T-helper 22 cell (primary cell): ENCODE results near the gene SUCLG2.
"Not testable (repeated sequence)": the region's sequence is repeated elsewhere in the genome, so short reads cannot be mapped to it uniquely, and the experiment has no call there.

ENCODE experiments used
- DNase-seq: peaks from one replicate; pipeline ENCODE4 v3.0.0-alpha.2; 2020; ENCODE audit warnings: low read depth

Gene SUCLG2

GRCh38 chr3:67609709-67610108, 44.7 kb downstream of the SUCLG2 start:
- no peak for DNase-seq

DNA sequence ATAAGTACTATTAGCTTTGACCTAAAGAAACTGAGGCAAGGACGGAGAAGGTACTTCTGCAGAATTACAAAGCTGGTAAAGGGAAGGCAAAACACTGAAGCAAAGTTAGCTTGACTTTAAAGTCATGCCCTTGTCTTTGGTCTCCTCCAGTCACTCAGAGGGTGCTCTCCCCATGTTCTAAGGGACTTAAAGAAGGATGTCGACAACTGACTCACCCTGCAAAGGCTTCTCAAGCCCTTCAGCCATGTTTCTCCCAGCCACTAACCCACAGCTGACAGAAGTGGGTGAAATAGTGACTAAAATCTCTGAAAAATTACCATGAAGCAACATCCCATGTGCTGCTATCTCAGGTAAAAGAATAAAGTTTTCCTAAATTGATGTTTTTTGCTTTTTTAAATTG, 46.4 kb downstream of the SUCLG2 start:
- no peak for DNase-seq

GRCh38 chr3:67605377-67605776, 49.0 kb downstream of the SUCLG2 start:
- no peak for DNase-seq

DNA sequence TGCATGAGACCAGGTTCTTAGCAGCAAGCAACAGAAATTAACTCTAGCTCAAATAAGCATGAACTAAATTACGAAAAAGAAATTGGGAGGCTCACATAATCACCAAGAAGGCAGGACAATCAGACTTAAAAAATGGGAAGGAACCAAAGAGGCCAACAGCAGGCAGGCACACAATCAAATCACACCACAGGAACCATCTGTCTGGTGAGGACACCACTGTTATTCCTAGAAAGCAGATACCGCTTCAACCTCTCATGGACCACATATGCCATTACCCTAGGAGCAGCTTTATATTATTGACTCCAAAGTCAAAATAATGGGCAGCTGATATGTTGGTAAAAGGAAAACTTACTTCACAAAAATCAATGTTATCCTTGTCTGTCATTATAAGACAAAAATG, 51.6 kb downstream of the SUCLG2 start:
- DNase-seq, result no peak

DNA sequence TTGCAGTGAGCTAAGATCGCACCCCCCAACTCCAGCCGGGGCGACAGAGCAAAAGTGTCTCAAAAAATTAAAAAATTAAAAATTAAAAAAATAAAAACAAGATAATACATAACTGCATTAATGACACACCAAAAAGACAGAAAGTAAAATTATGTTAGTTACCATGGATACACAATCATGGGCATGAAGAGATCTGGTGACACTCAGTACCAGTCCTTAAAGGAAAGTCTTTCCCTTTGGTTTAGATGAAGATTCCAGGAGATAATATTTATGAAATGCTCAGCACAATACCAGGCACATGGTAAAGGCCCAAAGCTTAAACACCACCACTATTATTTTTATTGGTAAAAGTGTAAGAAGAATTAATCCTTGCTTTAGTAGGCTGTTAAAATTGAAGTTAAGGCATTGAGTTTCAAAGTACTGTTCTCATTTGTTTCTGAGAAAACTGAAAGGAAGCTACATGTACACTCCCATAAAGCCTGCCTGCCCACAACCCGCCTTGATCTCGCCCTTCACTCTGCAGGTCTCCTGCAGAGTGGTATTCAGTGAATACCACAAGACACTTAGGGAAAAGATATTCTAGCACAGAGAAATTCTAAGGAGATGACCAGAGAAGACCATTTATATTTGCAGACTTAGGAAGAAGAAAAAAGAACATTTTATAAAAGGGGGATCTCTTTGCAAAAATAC, 52.3 kb downstream of the SUCLG2 start:
- DNase-seq, result no peak

DNA sequence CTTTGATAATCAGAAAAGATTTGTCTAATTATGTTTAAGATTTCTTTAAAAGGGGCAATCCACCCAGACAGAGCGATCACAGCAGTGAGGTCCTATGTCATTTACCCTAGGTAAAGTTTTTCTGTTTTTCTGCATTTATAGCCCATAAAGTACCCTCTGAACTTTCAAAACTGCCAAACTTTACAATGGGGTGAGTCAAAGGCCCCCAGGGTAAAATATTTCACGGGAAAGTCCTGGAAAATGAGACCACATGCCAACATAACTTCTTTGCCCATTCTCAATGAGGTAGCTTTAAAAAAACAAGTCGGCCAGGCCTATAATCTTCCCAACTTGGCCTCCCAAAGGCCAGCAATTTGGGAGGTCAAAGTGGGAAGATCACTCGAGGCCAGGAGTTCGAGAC, 53.0 kb downstream of the SUCLG2 start:
- DNase-seq, result no peak

DNA sequence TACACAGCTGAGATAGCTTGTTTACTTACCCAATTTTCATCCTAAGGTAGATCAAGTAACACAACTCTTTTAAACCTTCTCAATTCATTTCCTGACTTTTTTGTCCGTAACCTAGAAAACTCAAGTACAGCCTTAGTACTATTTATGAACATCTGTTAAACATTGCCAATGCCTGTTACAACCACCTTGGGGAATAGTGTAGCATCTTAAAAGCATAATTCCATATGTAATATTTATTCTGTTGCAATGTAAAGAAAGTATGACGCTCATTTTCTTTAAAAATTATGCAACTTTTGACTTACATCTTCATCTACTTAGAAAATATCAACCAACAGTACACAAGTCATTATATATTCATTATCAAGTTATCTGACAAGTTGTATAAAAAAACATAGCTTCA, 54.6 kb downstream of the SUCLG2 start:
- no peak for DNase-seq

DNA sequence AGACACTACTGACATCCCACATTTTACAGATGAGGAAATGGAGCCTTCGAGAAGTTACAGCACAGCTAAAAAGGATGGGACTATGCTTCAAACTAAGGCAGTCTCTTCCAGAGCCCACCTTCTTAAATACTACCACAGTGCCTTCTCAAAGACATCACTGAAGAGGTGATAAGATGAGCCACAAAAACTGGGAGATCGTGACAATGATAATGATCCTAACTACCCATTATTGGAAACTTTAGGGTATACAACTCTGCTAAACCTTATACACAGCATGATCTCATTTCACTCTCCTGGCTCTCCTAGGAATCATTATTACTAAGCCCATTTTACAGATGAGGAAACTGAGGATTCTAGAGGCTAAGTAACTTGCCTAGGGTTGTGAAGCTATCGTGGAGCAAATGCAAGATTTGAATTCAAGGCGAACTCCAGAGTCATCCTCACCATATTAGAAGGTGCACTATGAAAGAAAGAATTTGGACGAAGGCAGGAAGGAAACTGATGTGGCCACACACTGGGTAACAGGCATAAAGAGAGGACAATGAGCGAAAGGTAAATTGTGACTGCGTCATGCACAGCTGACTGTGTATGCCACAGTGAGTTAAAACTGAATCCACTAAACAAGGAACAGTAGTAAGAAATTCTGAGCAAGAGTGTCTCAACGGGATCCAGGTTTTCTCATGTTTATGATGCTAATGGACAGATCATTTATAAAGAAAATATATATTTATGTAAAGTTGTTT, 55.4 kb downstream of the SUCLG2 start:
- no peak for DNase-seq

GRCh38 chr3:67595424-67595823, 59.0 kb downstream of the SUCLG2 start:
- DNase-seq, result no peak

DNA sequence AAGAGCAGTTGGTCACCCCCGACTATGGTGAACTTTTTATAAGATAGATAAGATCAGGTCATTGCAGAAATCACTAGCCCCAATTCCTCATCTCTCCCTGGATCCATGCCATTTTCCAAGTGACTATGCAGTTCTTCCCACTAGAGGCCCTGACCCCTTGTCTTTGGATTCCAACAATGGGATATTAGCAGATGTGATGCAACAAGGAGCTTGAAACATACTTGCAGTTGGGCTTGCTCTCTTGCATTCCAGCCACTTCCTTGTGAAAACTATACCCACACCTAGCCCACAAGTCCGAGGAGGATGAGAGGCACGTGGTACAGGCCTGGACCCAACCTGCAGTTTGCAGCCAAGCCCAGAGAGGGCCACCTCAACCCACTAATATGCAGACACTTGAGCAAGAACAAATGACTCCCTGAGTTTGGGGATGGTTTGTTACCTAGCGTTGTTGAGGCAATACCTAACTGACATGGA, 60.6 kb downstream of the SUCLG2 start:
- no peak for DNase-seq

- DNase-seq, result no peak
Observed at GRCh38 chr3:67592057-67592456, 62.4 kb downstream of the SUCLG2 start.

- no peak for DNase-seq
Observed at GRCh38 chr3:67587811-67588210, 66.6 kb downstream of the SUCLG2 start.

GRCh38 chr3:67587301-67587700, 67.1 kb downstream of the SUCLG2 start:
- no peak for DNase-seq

GRCh38 chr3:67584608-67585007, 69.8 kb downstream of the SUCLG2 start:
- DNase-seq, result not testable (repeated sequence)

- DNase-seq, result no peak
Observed at GRCh38 chr3:67580430-67581000, 73.9 kb downstream of the SUCLG2 start.

DNA sequence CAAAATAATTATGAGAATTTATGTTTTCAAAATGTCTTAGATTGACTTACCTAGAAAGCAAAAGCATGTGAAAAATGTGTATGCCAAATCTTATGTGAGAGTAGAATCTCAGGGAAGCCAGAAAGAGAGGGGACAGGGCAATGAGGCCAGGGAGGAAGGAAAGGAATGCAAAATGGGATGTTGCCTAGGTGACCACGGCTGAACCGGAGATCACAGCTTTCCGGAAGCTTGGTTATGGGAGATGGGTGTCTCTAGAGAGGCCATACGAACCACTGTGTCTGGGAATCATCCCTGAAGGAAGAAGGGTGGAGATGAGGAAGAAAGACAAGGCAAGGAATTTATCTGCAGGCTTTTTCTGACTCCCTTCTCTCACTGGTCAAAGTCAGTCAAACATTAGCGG, 76.0 kb downstream of the SUCLG2 start:
- no peak for DNase-seq

- no peak for DNase-seq
Observed at GRCh38 chr3:67576441-67576840, 78.0 kb downstream of the SUCLG2 start.

DNA sequence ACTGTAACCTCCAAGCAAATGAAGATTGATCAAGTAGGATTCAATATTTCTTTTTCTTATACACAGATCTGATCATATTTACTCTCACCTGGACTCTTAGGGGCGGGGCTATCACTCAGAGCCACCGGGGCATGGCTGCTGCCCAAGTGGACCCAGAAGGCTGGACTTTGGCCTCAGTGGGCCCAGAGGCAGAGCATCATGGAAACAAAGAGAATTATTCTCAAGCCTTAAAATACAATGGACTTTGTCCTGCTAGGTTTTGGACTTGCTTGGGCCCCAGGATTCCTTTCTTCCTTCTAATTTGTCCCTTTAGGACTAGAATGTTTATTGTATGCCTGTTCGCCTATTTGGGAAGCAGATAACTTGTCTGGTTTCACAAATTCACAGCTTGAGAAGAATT, 85.1 kb downstream of the SUCLG2 start:
- no peak for DNase-seq

DNA sequence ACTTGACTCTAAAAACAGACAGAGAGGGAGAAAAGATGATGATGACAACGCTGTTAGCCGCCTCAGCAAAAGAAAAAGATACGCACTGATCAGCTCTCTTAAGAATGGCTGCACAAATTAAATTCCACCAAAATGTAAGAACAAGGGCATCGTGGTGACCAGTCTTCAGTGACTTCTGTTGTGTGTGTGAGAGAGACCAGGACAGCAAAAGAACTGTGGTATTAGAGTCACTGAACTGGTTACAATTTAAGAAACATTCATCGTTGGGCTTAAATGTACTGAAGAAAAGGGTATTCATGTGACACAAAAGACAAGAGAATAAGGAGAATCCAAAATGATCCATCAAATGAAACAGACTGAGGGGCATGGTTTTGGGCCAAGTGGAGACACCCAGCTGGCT, 86.5 kb downstream of the SUCLG2 start:
- DNase-seq, result no peak

- no peak for DNase-seq
Observed at GRCh38 chr3:67564973-67565372, 89.4 kb downstream of the SUCLG2 start.

- DNase-seq, result no peak
Observed at GRCh38 chr3:67564008-67564407, 90.4 kb downstream of the SUCLG2 start.

- DNase-seq, result no peak
Observed at GRCh38 chr3:67561667-67562394, 92.6 kb downstream of the SUCLG2 start.

DNA sequence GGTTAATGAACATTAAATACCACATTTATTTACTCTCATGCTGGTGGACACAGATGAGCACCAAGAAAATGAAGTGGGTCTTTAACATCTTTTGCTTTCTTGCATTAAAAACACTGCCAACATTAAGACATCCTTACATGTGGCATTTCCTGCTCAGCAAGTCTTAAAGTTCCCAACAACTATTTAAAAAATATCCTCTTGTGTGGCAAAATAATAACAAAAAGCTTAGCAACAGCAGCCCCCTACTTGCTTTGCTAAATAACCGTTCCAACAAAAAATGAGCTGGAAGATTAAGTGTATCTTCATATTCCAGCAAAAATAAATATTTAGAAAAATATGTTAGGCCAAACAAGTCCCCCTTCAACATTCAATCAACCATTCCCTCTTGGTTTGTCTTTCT, 93.1 kb downstream of the SUCLG2 start:
- no peak for DNase-seq
